ENCODE data around the gene RASGRF2. TPM values are rescaled to one million over a fixed set of nuclear protein-coding genes. Genes with fewer than 3 reads are reported as not detected.

Gene RASGRF2
- total RNA-seq, 1 experiment from 2014 or later = 2.7 TPM

DNA sequence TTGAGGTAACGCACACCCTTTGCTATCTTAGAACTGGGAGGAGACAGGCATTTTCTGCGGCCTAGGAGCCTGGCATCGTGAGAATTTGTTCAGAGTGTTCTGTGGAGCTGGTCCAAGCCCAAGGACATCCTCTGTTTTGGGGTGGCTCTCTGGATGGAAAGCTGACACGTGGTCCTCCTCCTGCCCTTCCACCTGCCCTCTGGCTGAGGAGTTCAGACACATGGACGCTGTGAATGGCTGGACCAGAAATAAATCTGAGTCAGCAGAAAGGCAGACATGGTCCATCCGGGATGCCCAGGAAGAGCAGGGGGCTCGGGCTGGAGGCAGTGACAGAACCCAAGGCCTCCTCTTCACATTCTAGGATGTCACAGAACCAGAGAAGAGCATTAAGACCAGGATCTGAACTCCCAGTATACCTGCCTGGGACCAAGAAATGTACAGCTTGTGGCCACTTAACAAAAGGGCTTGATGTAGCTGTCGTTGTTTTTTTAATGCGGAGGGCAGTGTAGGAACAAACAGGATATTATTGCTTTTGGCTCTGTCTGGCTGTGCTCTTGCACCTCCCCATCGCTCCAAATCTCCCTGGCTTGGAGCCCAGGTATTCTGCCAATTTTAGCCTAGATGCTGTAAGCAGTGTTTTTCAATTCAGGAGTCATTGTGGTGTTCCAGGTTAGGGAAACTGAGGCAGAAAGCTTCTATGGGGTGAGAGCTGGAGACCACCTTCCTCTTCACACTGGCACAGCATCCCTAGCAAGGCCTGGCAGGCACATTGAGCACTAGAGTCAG is 275.3 kb downstream of the RASGRF2 start:
- Histone ChIP-seq H3K27me3 (no peaks in the 10 kb centered on the region), H3K36me3 (no peaks in the 10 kb centered on the region), H3K4me3 (no peak overlapping the region), H3K9me3 (no peaks in the 10 kb centered on the region)
- DNase-seq = no peak

DNA sequence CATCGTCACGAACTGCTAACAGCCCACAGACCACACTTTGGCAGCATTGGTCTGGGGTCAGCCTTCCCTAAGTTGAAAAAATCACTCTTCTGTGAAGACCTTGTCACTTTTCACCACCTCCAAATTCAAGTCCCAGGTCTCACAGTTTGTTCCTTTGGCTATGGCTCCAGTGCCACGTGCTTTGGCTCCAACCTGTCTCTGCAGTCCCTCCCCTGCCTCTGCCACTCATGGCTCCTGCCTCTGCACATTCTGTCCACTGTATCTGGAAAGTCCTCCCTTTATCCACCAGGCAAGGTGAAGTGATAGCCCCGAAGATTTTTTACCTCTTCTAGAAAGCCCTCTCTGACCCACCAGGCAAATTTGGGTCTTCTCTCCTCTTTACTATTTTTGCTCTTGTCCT is 278.3 kb downstream of the RASGRF2 start:
- Histone ChIP-seq H3K9me3 (no peaks in the 10 kb centered on the region), H3K27me3 (no peaks in the 10 kb centered on the region), H3K36me3 (no peaks in the 10 kb centered on the region), H3K4me3 (no peak overlapping the region)
- no peak for DNase-seq

DNA sequence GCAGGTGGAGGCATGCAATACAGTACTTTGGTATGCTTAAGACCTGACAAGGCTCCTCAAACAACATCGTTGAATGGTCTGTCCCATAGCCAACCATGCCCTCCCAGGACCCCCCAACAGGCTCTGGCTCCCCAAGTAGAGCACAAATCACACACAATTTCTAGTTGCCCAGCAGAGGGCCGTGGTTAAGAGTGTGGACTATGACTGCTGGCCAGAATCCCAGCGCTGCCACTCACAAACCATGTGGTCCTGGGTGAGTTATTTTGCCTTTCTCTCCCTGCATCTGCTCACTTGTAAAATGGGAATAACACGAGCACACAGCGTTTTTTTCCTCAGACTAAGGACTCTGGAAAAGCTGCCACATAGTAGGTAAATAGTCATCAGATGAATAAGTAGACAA is 279.4 kb downstream of the RASGRF2 start:
- H3K9me3 ChIP-seq = no peaks in the 10 kb centered on the region
- DNase-seq = no peak
- no peak overlapping the region for H3K4me3 ChIP-seq
- H3K27me3 ChIP-seq = no peaks in the 10 kb centered on the region
- no peaks in the 10 kb centered on the region for H3K36me3 ChIP-seq

DNA sequence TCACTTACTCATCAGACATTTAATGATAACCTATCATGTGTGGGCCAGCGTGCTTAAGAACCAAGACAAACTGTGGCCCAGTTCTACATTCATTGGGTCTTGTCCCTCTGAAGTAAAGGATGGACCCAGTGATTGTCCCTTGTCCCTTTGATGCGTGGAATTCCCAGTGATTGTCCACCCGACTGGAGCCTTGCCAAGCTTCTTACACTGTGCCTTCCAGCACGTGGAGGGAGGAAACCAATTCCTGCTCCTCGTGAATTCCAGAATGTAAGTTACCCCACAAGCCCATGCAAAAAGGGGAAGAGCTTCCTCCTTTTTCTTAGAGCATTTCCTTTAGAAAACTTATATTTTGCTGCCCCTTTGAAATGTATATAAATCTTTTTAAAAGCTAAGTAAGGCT is 280.8 kb downstream of the RASGRF2 start:
- DNase-seq = no peak
- H3K36me3 ChIP-seq = no peaks in the 10 kb centered on the region; the same call in 1 of the 2 replicates
- H3K9me3 ChIP-seq = no peaks in the 10 kb centered on the region
- no peak overlapping the region for H3K4me3 ChIP-seq
- no peaks in the 10 kb centered on the region for H3K27me3 ChIP-seq

DNA sequence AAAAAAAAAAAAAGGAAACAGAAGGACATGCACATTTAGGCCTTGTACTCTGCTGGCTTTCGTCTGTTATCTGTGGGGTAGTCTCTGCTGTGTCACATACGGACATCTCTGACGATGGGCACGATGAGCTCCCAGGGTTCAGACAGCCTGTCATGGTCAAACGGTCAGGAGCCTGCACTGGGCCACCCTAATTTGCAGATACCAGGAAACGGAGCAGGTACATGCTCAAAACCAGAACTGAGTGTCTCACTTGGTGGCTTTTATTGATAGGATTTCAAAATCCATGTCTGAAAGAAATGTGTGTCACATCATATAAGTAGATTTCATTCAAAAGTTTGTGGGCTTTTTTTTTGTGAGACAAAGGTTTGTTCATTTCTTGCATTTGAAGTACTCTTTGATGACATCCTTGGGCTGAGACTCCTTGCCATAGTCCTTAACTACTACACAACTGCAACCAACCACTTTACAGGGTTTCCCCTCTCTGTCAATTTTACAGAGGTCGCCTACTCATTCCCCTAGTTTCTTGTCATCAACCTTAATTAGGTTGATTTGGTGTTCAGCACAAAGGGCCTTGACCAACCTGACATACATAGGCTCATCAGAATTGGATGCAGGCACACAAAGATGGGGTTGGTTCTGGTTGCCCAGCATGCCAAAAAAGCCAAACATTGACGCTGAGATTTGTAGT is 281.9 kb downstream of the RASGRF2 start:
- Histone ChIP-seq H3K9me3 (no peaks in the 10 kb centered on the region), H3K4me3 (no peak overlapping the region), H3K36me3 (no peaks in the 10 kb centered on the region; the same call in 1 of the 2 replicates), H3K27me3 (no peaks in the 10 kb centered on the region)
- DNase-seq = no peak

DNA sequence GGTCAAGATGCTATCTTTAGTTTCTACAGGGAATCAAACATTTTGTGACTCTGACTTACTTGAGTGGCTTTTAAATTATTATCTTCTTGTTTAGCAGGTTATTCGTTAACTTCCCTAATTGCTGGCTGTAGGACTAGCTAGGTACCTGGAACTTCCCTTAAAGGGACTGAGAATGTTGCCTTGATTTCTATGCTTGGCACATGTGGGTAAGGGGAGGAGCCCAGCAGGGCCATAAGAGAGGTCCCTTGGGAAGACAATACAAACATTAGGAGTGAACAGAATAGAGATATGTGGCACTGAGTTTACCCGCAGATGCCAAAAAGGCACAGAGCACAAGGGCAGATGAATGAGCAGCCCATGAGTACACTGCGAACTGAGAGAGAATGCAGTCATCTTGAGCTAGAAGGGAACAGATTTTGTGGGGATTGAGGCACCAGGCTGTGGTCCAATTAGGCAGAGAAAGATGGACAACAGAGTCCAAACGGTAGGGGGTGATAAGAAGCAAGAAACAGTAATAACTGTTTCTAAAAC is 282.8 kb downstream of the RASGRF2 start:
- no peaks in the 10 kb centered on the region for H3K27me3 ChIP-seq
- no peaks in the 10 kb centered on the region; the same call in 1 of the 2 replicates for H3K36me3 ChIP-seq
- DNase-seq = no peak

DNA sequence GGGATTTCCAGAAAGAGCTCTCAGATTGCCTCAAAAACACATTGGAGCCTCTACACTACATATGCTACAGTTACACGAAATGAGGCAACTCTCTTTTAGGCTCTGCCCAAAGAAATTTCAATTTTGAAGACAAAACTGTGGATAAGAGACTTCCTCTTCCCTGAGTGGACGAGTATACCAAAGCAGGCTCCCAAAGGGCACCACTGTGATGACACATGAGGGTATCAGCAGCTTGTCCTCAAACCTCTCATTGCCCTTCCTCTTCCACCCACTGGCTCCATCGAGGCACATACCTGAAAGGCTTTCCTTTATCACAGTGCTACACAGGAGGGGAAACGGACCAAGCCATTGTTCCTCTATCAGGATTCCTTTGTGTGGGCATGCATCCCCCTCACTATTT is 284.3 kb downstream of the RASGRF2 start:
- Histone ChIP-seq H3K4me3 (no peak overlapping the region), H3K27me3 (no peaks in the 10 kb centered on the region), H3K9me3 (no peaks in the 10 kb centered on the region), H3K36me3 (no peaks in the 10 kb centered on the region; the same call in 1 of the 2 replicates)
- no peak for DNase-seq

More for the DNA sequence above, 282.8 kb downstream of the RASGRF2 start:
- Histone ChIP-seq H3K4me3 (no peak overlapping the region), H3K9me3 (no peaks in the 10 kb centered on the region)

DNA sequence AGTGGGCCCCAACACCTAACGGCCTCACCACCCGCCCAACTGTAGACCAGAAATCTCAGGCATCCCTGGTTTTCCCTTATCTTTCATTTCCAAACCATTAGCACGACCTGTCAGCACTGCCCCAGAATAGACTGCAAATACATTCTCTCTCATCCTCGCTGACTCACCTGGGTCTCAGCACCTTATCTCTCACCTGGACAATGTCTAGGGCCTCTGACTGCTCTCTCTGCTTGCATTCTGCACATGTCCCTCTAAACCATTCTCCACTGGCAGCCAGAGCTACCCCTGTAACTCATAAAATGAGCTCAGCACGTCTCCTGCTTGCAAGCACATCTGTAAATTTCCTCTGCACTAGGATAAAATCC is 285.7 kb downstream of the RASGRF2 start:
- H3K36me3 ChIP-seq = no peaks in the 10 kb centered on the region; the same call in 1 of the 2 replicates
- H3K27me3 ChIP-seq = no peaks in the 10 kb centered on the region
- H3K9me3 ChIP-seq = no peaks in the 10 kb centered on the region
- H3K4me3 ChIP-seq = no peak overlapping the region
- DNase-seq = no peak

DNA sequence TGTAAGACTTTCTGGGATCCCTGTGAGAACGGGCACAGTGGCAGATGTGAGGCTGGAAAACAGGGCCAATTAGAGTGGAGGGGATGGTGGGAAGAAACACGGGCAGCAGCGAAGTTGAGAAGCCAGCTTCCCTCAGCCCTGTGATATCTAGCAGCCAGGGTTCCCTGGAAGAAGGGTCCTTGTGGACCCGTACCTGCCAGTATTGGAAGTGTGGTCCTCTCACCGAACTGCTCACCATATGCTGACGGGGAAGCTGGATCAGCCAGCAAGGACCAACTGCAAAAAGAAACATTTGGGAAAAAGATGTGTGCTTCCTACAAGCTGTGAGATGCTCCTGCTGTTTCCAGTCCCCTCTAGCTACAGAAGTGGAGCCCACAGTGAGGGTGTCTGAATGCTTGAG is 286.5 kb downstream of the RASGRF2 start:
- DNase-seq = no peak
- Histone ChIP-seq H3K27me3 (no peaks in the 10 kb centered on the region), H3K4me3 (no peak overlapping the region), H3K36me3 (no peaks in the 10 kb centered on the region; the same call in 1 of the 2 replicates), H3K9me3 (no peaks in the 10 kb centered on the region)

DNA sequence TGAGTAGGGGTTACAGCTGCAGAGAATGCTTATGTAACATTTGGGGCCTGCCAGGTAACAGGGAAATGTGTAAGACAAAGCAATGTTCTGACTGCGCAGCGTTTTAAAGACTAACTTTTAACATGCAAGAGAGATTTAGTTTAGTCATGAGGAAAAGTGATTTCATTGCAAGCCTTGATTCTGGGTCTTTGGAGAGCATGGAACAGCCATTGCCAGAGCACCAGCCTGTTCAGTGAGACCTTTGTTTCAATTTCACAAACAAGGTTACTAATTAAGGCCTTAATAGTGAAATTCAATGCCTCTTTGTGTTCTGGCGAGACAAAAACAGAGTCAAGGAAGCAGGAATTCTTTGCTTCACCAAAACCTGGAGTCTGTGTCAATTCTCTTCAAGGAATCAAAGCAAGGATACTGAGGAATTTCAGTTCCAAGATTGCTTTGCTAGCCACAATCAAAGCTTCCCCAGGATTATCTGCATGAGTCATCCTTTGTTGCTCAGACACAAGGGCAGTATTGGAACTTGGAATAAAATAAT is 287.3 kb downstream of the RASGRF2 start:
- H3K27me3 ChIP-seq = no peaks in the 10 kb centered on the region
- no peaks in the 10 kb centered on the region; the same call in 1 of the 2 replicates for H3K36me3 ChIP-seq
- no peak for DNase-seq
- no peak overlapping the region for H3K4me3 ChIP-seq
- H3K9me3 ChIP-seq = no peaks in the 10 kb centered on the region

DNA sequence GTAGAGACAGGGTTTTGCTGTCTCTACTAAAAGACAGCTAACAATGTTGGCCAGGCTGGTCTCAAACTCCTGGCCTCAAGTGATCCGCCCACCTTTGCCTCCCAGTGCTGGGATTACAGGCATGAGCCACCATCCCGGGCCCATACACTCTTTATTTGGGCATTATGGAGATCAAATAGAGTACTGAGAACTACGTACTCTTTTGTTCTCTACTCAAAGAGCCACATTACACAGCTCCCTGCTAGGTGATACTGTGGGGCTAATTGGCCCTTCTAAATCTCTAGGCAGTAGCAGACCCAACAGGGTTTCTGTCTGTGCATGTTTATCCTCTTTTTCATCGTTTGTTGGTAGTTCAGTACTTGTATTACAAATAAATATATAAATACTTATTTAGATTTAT is 289.1 kb downstream of the RASGRF2 start:
- H3K4me3 ChIP-seq = no peak overlapping the region
- H3K36me3 ChIP-seq = no peaks in the 10 kb centered on the region; the same call in 1 of the 2 replicates
- no peaks in the 10 kb centered on the region for H3K27me3 ChIP-seq
- H3K9me3 ChIP-seq = no peaks in the 10 kb centered on the region
- DNase-seq = no peak

DNA sequence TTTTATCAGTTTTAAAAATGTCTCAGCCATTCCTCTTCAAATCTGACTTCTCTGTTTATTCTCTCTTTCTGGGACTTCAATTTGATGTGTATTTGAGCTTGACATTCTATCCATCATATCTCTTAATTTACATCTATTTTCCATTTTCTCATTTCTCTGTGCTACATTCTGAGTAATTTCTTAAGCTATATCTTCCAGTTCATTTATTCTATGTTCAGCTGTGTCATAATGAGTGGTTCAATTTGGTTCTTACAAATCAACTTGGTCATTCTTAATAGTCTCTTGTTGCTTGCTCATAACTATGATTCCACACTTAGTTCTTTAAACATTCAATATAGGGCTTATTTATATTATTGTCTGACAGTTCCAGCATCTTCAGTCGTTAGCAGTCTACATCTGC is 289.8 kb downstream of the RASGRF2 start:
- Histone ChIP-seq H3K27me3 (no peaks in the 10 kb centered on the region), H3K4me3 (no peak overlapping the region), H3K36me3 (no peaks in the 10 kb centered on the region; the same call in 1 of the 2 replicates), H3K9me3 (no peaks in the 10 kb centered on the region)
- no peak for DNase-seq

DNA sequence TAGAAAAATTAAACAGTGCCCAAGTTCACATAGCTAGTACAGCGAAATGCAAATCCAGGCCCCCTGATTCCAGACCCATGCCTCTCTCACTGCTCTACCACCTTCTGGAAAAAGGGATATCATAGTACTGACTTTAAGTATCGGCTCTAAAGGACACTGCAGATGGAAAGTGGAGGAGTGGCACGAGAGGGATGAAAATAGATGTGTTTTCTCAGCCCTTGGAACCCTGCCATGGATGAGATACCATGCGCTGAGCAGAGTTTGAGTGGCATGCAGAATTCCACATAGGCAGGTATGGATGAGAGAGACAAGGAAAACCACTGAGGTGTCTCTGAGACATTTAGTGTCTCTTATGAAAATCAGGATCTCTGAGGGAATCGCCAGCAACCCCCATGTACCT is 291.8 kb downstream of the RASGRF2 start:
- Histone ChIP-seq H3K27me3 (no peaks in the 10 kb centered on the region), H3K4me3 (no peak overlapping the region), H3K9me3 (no peaks in the 10 kb centered on the region), H3K36me3 (no peaks in the 10 kb centered on the region)
- no peak for DNase-seq

DNA sequence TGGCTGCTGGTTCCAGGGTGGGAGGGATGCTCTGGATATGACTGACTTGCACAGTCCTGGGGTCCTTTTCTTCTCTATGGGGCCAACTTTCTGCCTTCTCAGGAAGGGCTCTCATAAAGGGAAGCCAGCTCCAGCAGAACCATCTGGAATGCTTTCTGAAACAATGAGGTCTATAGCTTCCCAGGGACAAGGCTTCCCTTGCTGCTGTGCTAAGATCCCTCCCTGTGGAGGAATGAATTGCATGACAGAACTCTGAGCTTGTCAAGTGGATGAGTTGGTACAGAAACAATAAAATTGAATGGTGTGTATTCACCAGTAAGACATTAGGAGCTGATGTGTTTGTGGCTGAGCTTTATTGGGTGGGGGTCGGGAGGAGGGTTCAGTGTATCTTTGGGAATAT is 292.7 kb downstream of the RASGRF2 start:
- Histone ChIP-seq H3K27me3 (no peaks in the 10 kb centered on the region), H3K4me3 (no peak overlapping the region), H3K36me3 (no peaks in the 10 kb centered on the region), H3K9me3 (no peaks in the 10 kb centered on the region)
- DNase-seq = no peak

DNA sequence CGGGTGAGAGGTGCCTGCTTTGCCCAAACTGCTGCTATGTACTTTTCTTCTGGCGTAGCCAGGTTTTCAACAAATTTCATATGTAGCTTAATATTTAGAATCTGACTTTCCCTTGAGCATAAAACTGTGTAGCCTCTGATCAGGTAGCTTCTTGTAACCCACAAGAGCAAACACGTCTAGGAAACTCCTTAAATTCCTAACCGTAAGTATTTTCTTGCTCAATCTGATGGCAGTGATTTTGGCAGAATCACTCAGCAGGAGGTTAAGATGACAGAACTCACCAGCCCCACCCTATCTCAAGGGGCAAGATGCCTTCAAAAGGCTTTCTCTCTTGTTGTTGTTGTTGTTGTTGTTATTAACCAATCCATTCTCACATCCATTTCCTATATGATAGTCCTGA is 293.7 kb downstream of the RASGRF2 start:
- no peak for DNase-seq

DNA sequence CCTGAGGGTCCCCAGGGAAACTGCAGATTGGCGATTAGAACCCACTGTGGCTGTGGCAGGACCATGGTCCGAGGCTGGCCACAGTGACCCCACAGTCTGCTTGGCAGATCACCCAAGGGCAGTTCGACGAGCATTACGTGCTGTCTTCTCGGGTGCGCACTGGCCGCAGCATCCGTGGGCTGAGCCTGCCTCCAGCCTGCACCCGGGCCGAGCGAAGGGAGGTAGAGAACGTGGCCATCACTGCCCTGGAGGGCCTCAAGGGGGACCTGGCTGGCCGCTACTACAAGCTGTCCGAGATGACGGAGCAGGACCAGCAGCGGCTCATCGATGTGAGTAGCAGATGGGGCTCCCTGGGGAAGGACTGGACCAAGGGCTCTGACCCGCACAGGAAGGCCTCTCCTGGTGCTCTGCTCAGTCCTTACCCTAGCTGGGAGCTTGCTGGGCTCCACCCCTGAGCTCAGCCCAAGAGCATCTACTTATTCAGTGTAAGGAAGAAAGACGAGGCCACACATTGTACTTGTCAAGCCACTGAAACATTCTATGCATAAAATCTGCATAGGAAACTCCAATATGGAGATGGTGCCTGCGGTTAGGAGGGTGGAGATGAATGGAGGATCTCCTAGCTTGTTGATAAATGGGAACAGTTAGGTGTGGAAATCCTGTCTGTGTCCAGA is 294.9 kb downstream of the RASGRF2 start:
- no peaks in the 10 kb centered on the region for H3K9me3 ChIP-seq
- no peaks in the 10 kb centered on the region for H3K27me3 ChIP-seq
- no peaks in the 10 kb centered on the region for H3K36me3 ChIP-seq
- no peak for DNase-seq
- H3K4me3 ChIP-seq = no peak overlapping the region

More for the DNA sequence above, 293.7 kb downstream of the RASGRF2 start:
- no peaks in the 10 kb centered on the region for H3K27me3 ChIP-seq
- H3K9me3 ChIP-seq = no peaks in the 10 kb centered on the region
- H3K36me3 ChIP-seq = no peaks in the 10 kb centered on the region
- H3K4me3 ChIP-seq = no peak overlapping the region

DNA sequence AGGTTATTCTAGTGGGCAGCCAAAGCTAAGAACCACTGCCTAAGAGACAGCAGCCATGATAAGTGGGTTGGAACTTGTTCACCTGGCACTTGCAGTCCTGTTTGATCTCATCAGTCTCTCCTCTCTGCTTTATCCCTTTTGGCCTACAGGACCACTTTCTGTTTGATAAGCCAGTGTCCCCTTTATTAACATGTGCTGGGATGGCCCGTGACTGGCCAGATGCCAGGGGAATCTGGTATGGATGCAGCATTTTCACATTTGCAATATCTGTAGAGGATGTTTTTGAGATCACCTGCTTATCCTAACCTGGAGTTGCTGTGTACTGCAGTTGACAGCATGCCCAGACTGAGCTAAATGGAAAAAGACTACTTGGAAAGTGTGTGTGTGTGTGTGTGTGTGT is 296.6 kb downstream of the RASGRF2 start:
- no peaks in the 10 kb centered on the region for H3K36me3 ChIP-seq
- H3K27me3 ChIP-seq = no peaks in the 10 kb centered on the region
- no peak for DNase-seq
- H3K4me3 ChIP-seq = no peak overlapping the region
- 0 out of 2 replicates have a peak, but pooled peaks cover 2% of the 10 kb centered on the region for H3K9me3 ChIP-seq
